H1 (cell line): ENCODE data around the gene LHFPL6. TPM values are rescaled to one million over a fixed set of nuclear protein-coding genes. Genes with fewer than 3 reads are reported as not detected.

Experiments used
- CTCF ChIA-PET: fragments of 300-600 bp; sonication (Branson Sonifier 250); formaldehyde crosslinking; loops from one replicate; lab custom pipeline; 2021; ENCODE audit not compliant: partially characterized antibody; lab: Charles Lee
- POLR2A ChIA-PET: fragments of 300-600 bp; sonication (Branson Sonifier 250); formaldehyde crosslinking; loops from one replicate; lab custom pipeline; 2021; ENCODE audit warnings: inconsistent platforms; ENCODE audit not compliant: partially characterized antibody; lab: Charles Lee
- DNase-seq, 2 experiments: peaks; one replicate each; pipeline versions ENCODE4 v3.0.0 to v3.0.0-alpha.2; 2010 to 2022; ENCODE audit warnings: low spot score in 2 of 2, low read depth in 1 of 2, mixed read lengths in 1 of 2
- FAIRE-seq: peaks from 2 replicates; lab custom pipeline; 2011; peaks lifted over from hg19 to GRCh38; lab: Jason Lieb, UNC
- H2AFZ ChIP-seq: 2 replicates; pipeline ENCODE4 v1.8.1; 2012; ENCODE audit warnings: low read length, inconsistent platforms
- H2AK5ac ChIP-seq: 2 replicates; pipeline ENCODE4 v1.6.1; 2013; ENCODE audit warnings: low read depth, low read length
- H2BK120ac ChIP-seq: replicated peaks from 2 replicates; pipeline ENCODE3; 2013; ENCODE audit warnings: low read depth, low read length, inconsistent platforms
- H2BK12ac ChIP-seq: 2 replicates; pipeline ENCODE4 v1.6.1; 2013; ENCODE audit warnings: low read depth, low read length
- H2BK15ac ChIP-seq: 2 replicates; pipeline ENCODE4 v1.6.1; 2013; ENCODE audit warnings: low read length
- H2BK20ac ChIP-seq: 2 replicates; pipeline ENCODE4 v1.6.1; 2013; ENCODE audit warnings: low read length
- H2BK5ac ChIP-seq: 2 replicates; pipeline ENCODE4 v1.6.1; 2013; ENCODE audit warnings: low read depth, low read length
- H3K14ac ChIP-seq: 2 replicates; pipeline ENCODE4 v1.6.1; 2013; ENCODE audit warnings: inconsistent platforms; ENCODE audit not compliant: insufficient read length
- H3K18ac ChIP-seq: 2 replicates; pipeline ENCODE4 v1.6.1; 2013; ENCODE audit warnings: low read length; ENCODE audit errors: extremely low read depth
- H3K23ac ChIP-seq: 2 replicates; pipeline ENCODE4 v1.6.1; 2013; ENCODE audit warnings: inconsistent platforms; ENCODE audit not compliant: insufficient read length
- H3K23me2 ChIP-seq: 2 replicates; pipeline ENCODE4 v1.6.1; 2013; ENCODE audit warnings: low read depth, low read length
- H3K27ac ChIP-seq: 2 replicates; pipeline ENCODE4 v1.6.1; 2011; ENCODE audit warnings: low read depth, low read length, inconsistent platforms
- H3K27me3 ChIP-seq, 4 experiments: replicated peaks in 1 of 4; 1 replicate in 1 of 4; 2 replicates in 3 of 4; pipeline versions ENCODE4 v1.6.1 to v1.8.1; 2011 to 2013; ENCODE audit warnings: low read length in 3 of 4, mild to moderate bottlenecking in 3 of 4, inconsistent platforms in 2 of 4, mixed read lengths in 2 of 4, moderate library complexity in 1 of 4; ENCODE audit not compliant: control insufficient read depth in 3 of 4, insufficient read depth in 3 of 4; ENCODE audit errors: extremely low read depth in 1 of 4
- H3K36me3 ChIP-seq, 4 experiments: 2 replicates each; pipeline versions ENCODE4 v1.6.1 to v1.8.1; 2011 to 2013; ENCODE audit warnings: mild to moderate bottlenecking in 4 of 4, low read length in 3 of 4, moderate library complexity in 2 of 4, control low read depth in 1 of 4, inconsistent platforms in 1 of 4; ENCODE audit not compliant: insufficient read depth in 4 of 4, control insufficient read depth in 2 of 4
- H3K4ac ChIP-seq: replicated peaks from 2 replicates; pipeline ENCODE3; 2013; ENCODE audit warnings: low read length, low read depth, mixed read lengths, inconsistent platforms; ENCODE audit not compliant: insufficient read length
- H3K4me1 ChIP-seq, 4 experiments: replicated peaks in 1 of 4; 1 replicate in 1 of 4; 2 replicates in 3 of 4; pipeline versions ENCODE4 v1.6.1 to v1.8.1; 2011 to 2013; ENCODE audit warnings: low read length in 3 of 4, inconsistent platforms in 2 of 4, mixed read lengths in 1 of 4; ENCODE audit not compliant: insufficient read depth in 4 of 4, control insufficient read depth in 3 of 4
- H3K4me2 ChIP-seq, 2 experiments: 2 replicates each; pipeline versions ENCODE4 v1.6.1 to v1.8.1; 2011 to 2013; ENCODE audit warnings: low read depth in 2 of 2, low read length in 2 of 2, control low read depth in 1 of 2, inconsistent platforms in 1 of 2, mild to moderate bottlenecking in 1 of 2; ENCODE audit not compliant: insufficient read depth in 1 of 2
- H3K4me3 ChIP-seq, 4 experiments: fragments of 200-600, 300-600 bp in 1 of 4; sonication (generic), shearing (Covaris generic), sonication (Bioruptor Twin) in 1 of 4; 2 replicates each; pipeline versions ENCODE4 v1.5.1 to v1.8.1; 2011 to 2016; ENCODE audit warnings: low read length in 4 of 4, low read depth in 3 of 4, control low read depth in 2 of 4, inconsistent platforms in 2 of 4, mild to moderate bottlenecking in 2 of 4, mixed read lengths in 1 of 4, moderate library complexity in 1 of 4; ENCODE audit not compliant: insufficient read depth in 2 of 4; ENCODE audit errors: extremely low read depth in 1 of 4
- H3K56ac ChIP-seq: replicated peaks from 2 replicates; pipeline ENCODE3; 2013; ENCODE audit warnings: low read depth, mild to moderate bottlenecking, mixed read lengths, low read length, inconsistent platforms; ENCODE audit not compliant: insufficient read length
- H3K79me1 ChIP-seq: 2 replicates; pipeline ENCODE4 v1.6.1; 2013; ENCODE audit warnings: low read depth, low read length, control low read depth
- H3K79me2 ChIP-seq, 2 experiments: 2 replicates each; pipeline versions ENCODE4 v1.6.1 to v1.8.1; 2012 to 2013; ENCODE audit warnings: low read length in 2 of 2, mild to moderate bottlenecking in 2 of 2, inconsistent platforms in 1 of 2; ENCODE audit not compliant: insufficient read depth in 2 of 2, control insufficient read depth in 1 of 2
- H3K9ac ChIP-seq, 4 experiments: replicated peaks in 1 of 4; 1 replicate in 1 of 4; 2 replicates in 3 of 4; pipeline versions ENCODE4 v1.6.1 to v1.8.1; 2011 to 2013; ENCODE audit warnings: low read depth in 3 of 4, low read length in 3 of 4, control low read depth in 2 of 4, mild to moderate bottlenecking in 2 of 4, moderate library complexity in 2 of 4, inconsistent platforms in 1 of 4; ENCODE audit errors: extremely low read depth in 1 of 4
- H3K9me3 ChIP-seq, 2 experiments: 2 replicates each; pipeline versions ENCODE4 v1.6.1 to v1.8.1; 2012 to 2013; ENCODE audit warnings: mild to moderate bottlenecking in 2 of 2, moderate library complexity in 2 of 2, control low read depth in 1 of 2, inconsistent platforms in 1 of 2, low read depth in 1 of 2, low read length in 1 of 2, mixed read lengths in 1 of 2; ENCODE audit not compliant: insufficient read depth in 2 of 2
- H4K20me1 ChIP-seq, 2 experiments: replicated peaks in 1 of 2; 2 replicates each; pipeline versions ENCODE3 to v1.8.1; 2011 to 2013; ENCODE audit warnings: inconsistent platforms in 2 of 2, low read length in 2 of 2, mild to moderate bottlenecking in 1 of 2; ENCODE audit not compliant: insufficient read depth in 2 of 2, control insufficient read depth in 1 of 2
- H4K5ac ChIP-seq: 2 replicates; pipeline ENCODE4 v1.6.1; 2013; ENCODE audit warnings: low read length, low read depth, mixed read lengths, inconsistent platforms; ENCODE audit not compliant: insufficient read length
- H4K8ac ChIP-seq: 2 replicates; pipeline ENCODE4 v1.8.0; 2013; ENCODE audit warnings: mild to moderate bottlenecking, moderate library complexity, low read length, inconsistent platforms; ENCODE audit not compliant: insufficient read depth; ENCODE audit errors: extremely low read depth
- H4K91ac ChIP-seq: replicated peaks from 2 replicates; pipeline ENCODE3; 2013; ENCODE audit warnings: low read length, mixed read lengths, inconsistent platforms; ENCODE audit not compliant: insufficient read length
- ASH2L ChIP-seq: fragments of 200-600, 300-600 bp; sonication (generic); IDR thresholded peaks from one replicate; pipeline ENCODE4 v1.7.1; 2017; ENCODE audit warnings: low read length
- CHD2 ChIP-seq: IDR thresholded peaks from 2 replicates; pipeline ENCODE4 v1.6.1; 2012; ENCODE audit warnings: low read length, improper control_type of control experiment
- CTBP2 ChIP-seq: IDR thresholded peaks from 2 replicates; pipeline ENCODE4 v1.7.0; 2011; ENCODE audit warnings: borderline replicate concordance, mild to moderate bottlenecking, moderate library complexity, mixed read lengths, low read length; ENCODE audit not compliant: insufficient read depth, insufficient read length
- EZH2 ChIP-seq: fragments of 200-600 bp; sonication (generic); IDR thresholded peaks from 2 replicates; pipeline ENCODE4 v1.7.1; 2012; ENCODE audit warnings: low read depth, mild to moderate bottlenecking, moderate library complexity, low read length, inconsistent platforms; ENCODE audit not compliant: severe bottlenecking
- GABPA ChIP-seq: IDR thresholded peaks from 2 replicates; pipeline ENCODE4 v1.6.1; 2011; ENCODE audit warnings: mild to moderate bottlenecking, low read length, moderate library complexity, borderline replicate concordance; ENCODE audit not compliant: insufficient read depth
- GTF2F1 ChIP-seq: IDR thresholded peaks from 2 replicates; pipeline ENCODE4 v1.6.1; 2012; ENCODE audit warnings: low read depth, low read length, improper control_type of control experiment, borderline replicate concordance
- MAX ChIP-seq: IDR thresholded peaks from 2 replicates; pipeline ENCODE4 v1.6.1; 2012; ENCODE audit warnings: inconsistent platforms
- NANOG ChIP-seq: IDR thresholded peaks from 2 replicates; pipeline ENCODE4 v1.6.1; 2011; ENCODE audit warnings: low read length, low read depth, mild to moderate bottlenecking, inconsistent platforms; ENCODE audit not compliant: insufficient read depth, poor library complexity, severe bottlenecking
- RFX5 ChIP-seq: IDR thresholded peaks from 2 replicates; pipeline ENCODE4 v1.6.1; 2011; ENCODE audit warnings: low read depth, low read length, improper control_type of control experiment, borderline replicate concordance
- RNF2 ChIP-seq: fragments of 200-900, 300-1000 bp; sonication (generic); IDR thresholded peaks from 2 replicates; pipeline ENCODE4 v1.7.1; 2016; ENCODE audit warnings: borderline replicate concordance, low read depth, mild to moderate bottlenecking, antibody characterized with exemption, low read length; ENCODE audit not compliant: poor library complexity, severe bottlenecking; ENCODE audit errors: missing control alignments
- TEAD4 ChIP-seq: IDR thresholded peaks from 2 replicates; pipeline ENCODE4 v1.6.1; 2012; ENCODE audit warnings: low read depth, low read length, inconsistent platforms, mixed read lengths
- USF2 ChIP-seq: IDR thresholded peaks from 2 replicates; pipeline ENCODE4 v1.6.1; 2011; ENCODE audit warnings: low read length, improper control_type of control experiment
- WGBS, 2 experiments: shearing (Covaris generic) in 1 of 2; methylation state at CpG; one replicate each; pipeline versions ENCODE4 v1.1.6 to v1.1.7; 2013 to 2015; ENCODE audit warnings: low lambda C conversion rate in 2 of 2, mixed read lengths in 2 of 2, inconsistent platforms in 1 of 2, low coverage in 1 of 2, missing lambda C conversion rate in 1 of 2; ENCODE audit not compliant: insufficient replicate concordance in 2 of 2, insufficient coverage in 1 of 2, insufficient read length in 1 of 2; ENCODE audit errors: extremely low coverage in 1 of 2, missing lambda C conversion rate in 1 of 2; 5-methylcytosine and 5-hydroxymethylcytosine counted together
- polyA plus RNA-seq, 7 experiments: library from polyadenylated mRNA; depleted of rRNA in 3 of 7; stranded (reverse) in 5 of 7; unstranded in 2 of 7; fragments of >200 nt in 5 of 7; fragments of 200-250 nt in 2 of 7; gene quantifications; 1 replicate in 5 of 7; 2 replicates in 1 of 7; 4 replicates in 1 of 7; pipeline versions ENCODE4 v1.2.1 to v1.2.3, GENCODE V29; 2011 to 2013; ENCODE audit warnings: missing spikeins in 2 of 7, mixed read lengths in 2 of 7
- total RNA-seq: library from RNA; stranded (reverse); fragmentation: NEBNext Ultra II Directional; extraction: Animal tissue kit (Norgen Biotek cat#: 25700); gene quantifications from 2 replicates; pipeline ENCODE4 v1.2.1, GENCODE V29; 2021

The LHFPL6 gene
- total and polyA plus RNA-seq, 2 of the 8 experiments (the other 6 are each of a cell fraction or from before 2014, with no cell fraction given) = 7.6 to 17.0 TPM

- Histone ChIP-seq H2BK5ac (no peak overlapping the region), H2AFZ (no peak overlapping the region), H2BK120ac (no peak overlapping the region), H3K36me3 (no peaks in the 10 kb centered on the region), H3K14ac (no peak overlapping the region), H4K20me1 (no peaks in the 10 kb centered on the region), H3K79me2 (no peaks in the 10 kb centered on the region), H3K4ac (no peak overlapping the region), H2BK15ac (no peak overlapping the region), H4K5ac (no peak overlapping the region), H3K23me2 (no peaks in the 10 kb centered on the region; the same call in 1 of the 2 replicates), H3K4me1 (peaks cover 0 to 9% (median 8%) of the 10 kb centered on the region in 4 experiments; a peak in 5 of 7 replicates), H3K9ac (no peak overlapping the region), H2AK5ac (no peak overlapping the region), H2BK20ac (no peak overlapping the region), H3K56ac (no peak overlapping the region), H2BK12ac (no peak overlapping the region), H3K18ac (no peak overlapping the region), H3K9me3 (no peaks in the 10 kb centered on the region), H3K4me3 (no peak overlapping the region), H4K8ac (no peak overlapping the region), H3K79me1 (no peaks in the 10 kb centered on the region), H4K91ac (no peak overlapping the region), H3K23ac (no peak overlapping the region), H3K27ac (no peak overlapping the region), H3K4me2 (no peak overlapping the region), H3K27me3 (no peaks in the 10 kb centered on the region)
- DNase-seq (no peak), FAIRE-seq (no peak)
- POLR2A ChIA-PET = no interaction called here
- CTCF ChIA-PET = no interaction called here
- WGBS, 2 experiments = 96% methylated on average over 1 of the region's 1 CpG; no CpG with 5 or more reads in 1 of the 2 experiments
- TF ChIP-seq MAX (no peak), TEAD4 (no peak), CHD2 (no peak), RFX5 (no peak), NANOG (no peak), GTF2F1 (no peak), CTBP2 (no peak), EZH2 (no peak), USF2 (no peak), GABPA (no peak), RNF2 (no peak), ASH2L (no peak)
Observed at GRCh38 chr13:39561971-39562370, 41.0 kb downstream of the LHFPL6 start.
